GM10847 (cell line): ENCODE results near the gene RIMBP2.

Experiments
- POLR2A ChIP-seq: IDR thresholded peaks from 2 replicates; pipeline ENCODE4 v1.6.1; 2011; ENCODE audit not compliant: insufficient read length; ENCODE audit errors: extremely low read depth

The RIMBP2 gene

GRCh38 chr12:130457215-130457614 is 258.9 kb downstream of the RIMBP2 start:
- TF ChIP-seq POLR2A = no peak

DNA sequence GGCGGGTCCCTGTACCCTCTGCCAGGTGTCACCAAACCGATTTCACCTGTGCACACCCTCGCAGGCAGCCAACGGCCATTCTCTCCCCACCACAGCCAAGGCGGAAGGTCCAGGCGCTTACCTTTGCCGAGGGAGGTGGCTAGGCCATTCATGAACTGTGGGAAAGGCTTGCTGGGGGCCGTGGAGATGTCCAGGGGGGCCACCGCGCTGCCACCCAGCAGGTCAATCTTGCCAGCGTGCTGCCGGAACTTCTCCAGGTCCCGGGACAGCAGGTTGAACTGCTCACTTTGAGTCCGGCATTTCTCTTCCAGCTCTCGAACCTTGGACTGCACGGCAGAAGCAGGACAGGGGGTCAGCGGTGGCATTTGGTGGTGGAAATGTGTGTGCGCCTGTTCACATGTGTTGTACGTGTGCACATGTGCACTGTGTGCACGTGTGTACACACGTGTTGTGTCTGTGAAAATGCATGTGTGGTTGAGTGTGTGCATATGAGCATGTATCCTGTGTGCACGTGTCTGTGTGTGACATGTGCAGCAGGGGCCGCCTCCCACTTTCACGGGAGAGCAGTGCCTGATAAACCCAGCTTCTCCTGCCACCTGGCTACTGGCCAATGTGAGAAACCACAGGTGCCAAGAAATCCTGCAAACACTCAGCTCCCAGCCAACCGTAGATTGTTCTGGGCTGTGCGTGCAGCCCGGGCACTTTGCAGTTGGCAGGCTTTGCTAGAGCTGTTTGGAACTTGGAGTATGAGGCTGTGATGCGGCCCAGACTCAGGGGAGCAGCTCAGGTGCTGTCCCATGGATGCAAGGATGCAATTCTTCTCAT is 259.5 kb downstream of the RIMBP2 start:
- TF ChIP-seq POLR2A = no peak

DNA sequence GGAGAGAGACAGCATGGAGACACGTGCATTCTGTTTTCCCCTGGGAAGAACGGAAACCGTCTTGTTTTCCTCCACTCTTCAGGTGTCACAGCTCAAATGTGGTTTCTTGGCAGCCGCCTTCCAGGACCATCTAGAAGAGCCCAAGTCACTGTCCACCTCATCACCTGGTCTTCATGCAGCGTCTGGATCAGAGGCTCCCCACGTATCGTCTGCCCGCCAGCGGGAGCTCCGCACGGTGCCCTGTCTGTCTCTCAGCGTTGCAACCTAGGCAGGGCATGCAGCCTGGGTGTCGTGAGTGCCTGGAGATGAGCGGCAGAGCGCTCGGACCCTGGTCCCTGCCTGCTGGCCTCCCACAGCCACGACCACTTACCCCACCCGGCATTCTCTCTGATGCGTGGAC is 260.9 kb downstream of the RIMBP2 start:
- no peak for TF ChIP-seq POLR2A

DNA sequence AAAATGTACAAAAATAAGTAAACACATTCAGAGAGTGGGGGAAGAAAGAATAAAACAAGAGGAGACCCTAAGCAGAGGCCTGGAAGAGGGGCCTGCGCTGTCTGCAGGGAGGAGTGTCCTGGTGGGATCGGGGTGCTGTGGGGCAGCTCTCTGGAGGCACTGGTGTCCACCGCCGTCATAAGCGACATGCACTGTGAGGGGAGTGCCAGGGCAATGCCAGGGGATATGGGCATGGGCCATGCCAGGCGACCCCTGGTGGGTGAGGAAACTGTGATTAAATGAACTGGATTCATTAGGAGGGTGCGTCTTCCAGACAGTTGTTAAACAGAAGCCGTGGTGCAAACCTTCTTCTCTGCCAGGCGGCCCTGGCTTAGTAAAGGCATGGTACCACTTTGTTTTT is 261.8 kb downstream of the RIMBP2 start:
- TF ChIP-seq POLR2A = no peak

GRCh38 chr12:130452546-130452945 is 263.6 kb downstream of the RIMBP2 start:
- no peak for TF ChIP-seq POLR2A

GRCh38 chr12:130451001-130451930 is 264.8 kb downstream of the RIMBP2 start:
- TF ChIP-seq POLR2A = no peak

DNA sequence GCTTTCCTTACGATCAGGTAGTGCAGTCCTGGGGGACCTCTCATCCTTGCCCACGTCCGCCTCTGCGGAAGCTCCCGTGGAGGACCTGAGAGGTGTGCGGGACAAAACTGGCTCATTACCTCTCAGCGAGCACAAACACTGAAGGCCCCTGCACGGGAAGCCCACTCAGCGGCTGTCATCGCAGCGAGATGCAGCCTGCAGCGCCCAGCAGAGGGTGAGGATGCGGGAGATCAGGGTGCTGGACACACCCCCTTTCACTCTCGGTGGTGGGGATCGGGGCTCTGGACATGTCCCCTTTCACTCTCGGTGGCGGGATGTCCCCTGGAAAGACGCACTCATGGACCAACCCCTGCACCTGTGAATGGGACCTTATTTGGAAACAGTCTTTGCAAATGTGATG is 266.8 kb downstream of the RIMBP2 start:
- no peak for TF ChIP-seq POLR2A

- no peak for TF ChIP-seq POLR2A
Observed at GRCh38 chr12:130448044-130448821, 267.9 kb downstream of the RIMBP2 start.

DNA sequence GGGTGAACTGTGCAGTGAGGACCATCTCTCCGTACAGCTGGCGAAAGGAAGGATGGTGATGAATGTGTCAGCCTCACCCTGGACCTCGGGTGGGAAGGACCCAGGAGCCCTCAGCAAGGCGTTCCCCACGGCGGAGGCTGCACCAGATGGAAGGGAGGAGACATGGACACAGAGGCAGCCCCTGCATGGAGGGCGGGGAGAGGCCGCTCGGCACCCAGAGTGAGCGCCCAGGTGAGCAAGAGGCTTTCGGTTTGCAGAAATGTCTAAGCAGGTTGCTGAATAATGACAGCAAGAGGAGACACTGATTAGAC is 268.5 kb downstream of the RIMBP2 start:
- no peak for TF ChIP-seq POLR2A

GRCh38 chr12:130446846-130447654 is 269.0 kb downstream of the RIMBP2 start:
- no peak for TF ChIP-seq POLR2A

GRCh38 chr12:130444986-130445385 is 271.1 kb downstream of the RIMBP2 start:
- TF ChIP-seq POLR2A = no peak

DNA sequence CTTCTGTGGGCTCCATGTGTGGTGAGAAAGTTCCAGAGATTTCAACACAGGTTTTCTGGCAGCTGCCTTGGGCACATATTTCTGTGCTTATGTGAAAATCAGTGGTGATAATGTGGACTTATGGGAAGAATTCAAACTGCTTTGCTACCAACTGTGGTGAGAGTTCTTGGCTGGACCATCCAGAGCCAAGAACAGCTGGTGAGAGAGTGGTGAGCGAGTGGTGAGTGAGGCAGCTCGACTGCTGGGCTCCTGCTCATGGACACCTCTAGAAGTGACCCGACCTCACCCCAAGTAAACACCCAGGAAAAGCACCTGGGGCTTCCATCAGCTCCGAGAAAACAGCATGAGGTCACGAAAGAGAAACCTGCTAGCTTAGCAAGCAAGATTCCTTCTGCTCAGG is 272.0 kb downstream of the RIMBP2 start:
- TF ChIP-seq POLR2A = no peak

- no peak for TF ChIP-seq POLR2A
Observed at GRCh38 chr12:130441771-130442760, 274.0 kb downstream of the RIMBP2 start.
